Endodermal cell (in vitro differentiated cells): ENCODE measurements around the gene VTI1A. TPM values are rescaled to one million over a fixed set of nuclear protein-coding genes. Genes with fewer than 3 reads are reported as not detected.

Experiments
- DNase-seq: peaks from one replicate; pipeline ENCODE4 v3.0.0-alpha.2; 2017
- H3K27ac ChIP-seq: 2 replicates; pipeline ENCODE4 v1.5.1; 2013; ENCODE audit warnings: mild to moderate bottlenecking, low read depth, low read length, moderate library complexity
- H3K27me3 ChIP-seq: 2 replicates; pipeline ENCODE4 v1.6.1; 2013; ENCODE audit warnings: mild to moderate bottlenecking, low read length, moderate library complexity; ENCODE audit not compliant: insufficient read depth, control insufficient read depth, poor library complexity, severe bottlenecking
- H3K36me3 ChIP-seq: 2 replicates; pipeline ENCODE4 v1.7.0; 2013; ENCODE audit warnings: mild to moderate bottlenecking, low read length, moderate library complexity; ENCODE audit not compliant: control insufficient read depth, insufficient read depth
- H3K4me1 ChIP-seq: one replicate; pipeline ENCODE4 v1.7.0; 2013; ENCODE audit warnings: low read length; ENCODE audit not compliant: control insufficient read depth, insufficient read depth
- H3K4me3 ChIP-seq: 2 replicates; pipeline ENCODE4 v1.5.1; 2013; ENCODE audit warnings: mild to moderate bottlenecking, low read length, moderate library complexity
- H3K9ac ChIP-seq: 2 replicates; pipeline ENCODE4 v1.6.1; 2013; ENCODE audit warnings: mild to moderate bottlenecking, low read length, moderate library complexity; ENCODE audit not compliant: poor library complexity, severe bottlenecking; ENCODE audit errors: extremely low read depth
- H3K9me3 ChIP-seq: 2 replicates; pipeline ENCODE4 v1.6.1; 2013; ENCODE audit warnings: mild to moderate bottlenecking, low read length, moderate library complexity; ENCODE audit not compliant: control insufficient read depth
- H3K27ac Mint-ChIP-seq: 2 replicates; pipeline ENCODE4 v1.8.0; 2020; ENCODE audit warnings: mixed read lengths
- H3K27me3 Mint-ChIP-seq: 2 replicates; pipeline ENCODE4 v1.8.0; 2021; ENCODE audit warnings: mild to moderate bottlenecking, mixed read lengths; ENCODE audit not compliant: insufficient read depth
- H3K36me3 Mint-ChIP-seq: 2 replicates; pipeline ENCODE4 v1.8.0; 2020; ENCODE audit warnings: low read depth, mixed read lengths
- H3K4me1 Mint-ChIP-seq: 2 replicates; pipeline ENCODE4 v1.8.0; 2020; ENCODE audit warnings: mixed read lengths
- H3K4me3 Mint-ChIP-seq: 2 replicates; pipeline ENCODE4 v1.8.0; 2020; ENCODE audit warnings: mild to moderate bottlenecking, moderate library complexity, mixed read lengths
- H3K9me3 Mint-ChIP-seq: 2 replicates; pipeline ENCODE4 v1.8.0; 2020; ENCODE audit warnings: mild to moderate bottlenecking, mixed read lengths
- WGBS, 2 experiments: methylation state at CpG; one replicate each; pipeline versions ENCODE4 v1.1.5 to v1.1.7; 2013; ENCODE audit warnings: missing lambda C conversion rate in 2 of 2, mixed read lengths in 1 of 2; ENCODE audit not compliant: insufficient coverage in 1 of 2, insufficient read length in 1 of 2; 5-methylcytosine and 5-hydroxymethylcytosine counted together
- total RNA-seq, 2 donors: library from RNA; stranded (reverse); fragmentation: NEBNext Ultra II Directional in 1 of 2; extraction: Animal tissue kit (Norgen Biotek cat#: 25700) in 1 of 2; gene quantifications; 2 replicates in 1 of 2; 3 replicates in 1 of 2; pipeline ENCODE4 v1.2.1, GENCODE V29; 2021
- TF ChIP-seq, protein P1 (sequence below): fragments of 200-600 bp; sonication (generic); conservative IDR thresholded peaks from 2 replicates; pipeline ENCODE4 v1.5.0; 2021; ENCODE audit warnings: antibody characterized with exemption, mild to moderate bottlenecking

VTI1A gene
- total RNA-seq, 2 donors from 2014 or later: 27.0 to 29.9 TPM

DNA sequence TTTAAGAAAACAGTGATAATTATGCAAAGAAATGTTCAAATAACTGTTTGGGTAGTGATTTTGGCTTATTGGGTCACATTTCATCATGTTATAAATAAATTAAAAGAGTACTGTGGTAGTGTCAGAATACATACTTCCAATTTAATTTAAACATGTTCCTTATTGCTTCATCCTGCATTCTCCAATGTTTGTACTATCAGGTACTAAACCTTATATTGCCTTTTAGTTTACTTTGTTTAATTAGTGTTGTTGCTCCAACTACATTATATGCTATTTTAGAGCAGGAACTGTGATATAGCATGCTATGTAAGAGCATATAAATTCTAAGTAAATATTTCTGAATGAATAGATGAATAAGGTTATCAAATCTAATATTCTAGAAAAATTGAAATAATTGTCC is 40.9 kb downstream of the VTI1A start:
- no peak overlapping the region for H3K27ac Mint-ChIP-seq
- no peak overlapping the region for H3K27ac ChIP-seq
- no peak for DNase-seq
- no peaks in the 10 kb centered on the region for H3K27me3 Mint-ChIP-seq
- no peak overlapping the region for H3K9ac ChIP-seq
- peaks cover 6% of the 10 kb centered on the region for H3K4me1 ChIP-seq
- TF ChIP-seq, protein P1, sequence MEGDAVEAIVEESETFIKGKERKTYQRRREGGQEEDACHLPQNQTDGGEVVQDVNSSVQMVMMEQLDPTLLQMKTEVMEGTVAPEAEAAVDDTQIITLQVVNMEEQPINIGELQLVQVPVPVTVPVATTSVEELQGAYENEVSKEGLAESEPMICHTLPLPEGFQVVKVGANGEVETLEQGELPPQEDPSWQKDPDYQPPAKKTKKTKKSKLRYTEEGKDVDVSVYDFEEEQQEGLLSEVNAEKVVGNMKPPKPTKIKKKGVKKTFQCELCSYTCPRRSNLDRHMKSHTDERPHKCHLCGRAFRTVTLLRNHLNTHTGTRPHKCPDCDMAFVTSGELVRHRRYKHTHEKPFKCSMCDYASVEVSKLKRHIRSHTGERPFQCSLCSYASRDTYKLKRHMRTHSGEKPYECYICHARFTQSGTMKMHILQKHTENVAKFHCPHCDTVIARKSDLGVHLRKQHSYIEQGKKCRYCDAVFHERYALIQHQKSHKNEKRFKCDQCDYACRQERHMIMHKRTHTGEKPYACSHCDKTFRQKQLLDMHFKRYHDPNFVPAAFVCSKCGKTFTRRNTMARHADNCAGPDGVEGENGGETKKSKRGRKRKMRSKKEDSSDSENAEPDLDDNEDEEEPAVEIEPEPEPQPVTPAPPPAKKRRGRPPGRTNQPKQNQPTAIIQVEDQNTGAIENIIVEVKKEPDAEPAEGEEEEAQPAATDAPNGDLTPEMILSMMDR: no peak
- H3K27me3 ChIP-seq: no peaks in the 10 kb centered on the region
- H3K9me3 Mint-ChIP-seq: no peaks in the 10 kb centered on the region
- H3K36me3 Mint-ChIP-seq: peaks cover 3% of the 10 kb centered on the region
- no peak overlapping the region for H3K4me3 Mint-ChIP-seq
- H3K4me3 ChIP-seq: no peak overlapping the region
- no peaks in the 10 kb centered on the region for H3K9me3 ChIP-seq
- peaks cover 10% of the 10 kb centered on the region for H3K4me1 Mint-ChIP-seq
- no peaks in the 10 kb centered on the region for H3K36me3 ChIP-seq

DNA sequence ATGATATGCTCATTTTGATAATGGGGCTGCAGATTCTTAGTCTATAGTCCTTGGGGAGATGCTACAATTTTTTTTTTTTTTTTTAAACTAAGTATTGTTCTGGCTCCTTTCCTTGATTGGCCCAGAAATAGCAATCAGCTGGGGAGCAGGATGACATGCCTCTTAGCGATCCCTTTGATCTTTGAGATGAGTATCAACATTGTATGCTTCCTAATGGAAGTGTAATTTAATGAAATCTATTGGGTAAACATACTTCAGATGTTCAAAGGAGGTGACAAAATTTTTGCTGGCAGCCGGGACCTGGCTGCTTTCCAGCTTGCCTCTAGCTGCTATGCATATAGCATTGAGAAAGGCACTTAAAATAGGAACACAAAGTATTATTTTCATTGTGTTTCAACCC is 43.5 kb downstream of the VTI1A start:
- Mint-ChIP-seq H3K27me3 (no peaks in the 10 kb centered on the region), H3K9me3 (no peaks in the 10 kb centered on the region), H3K4me1 (peaks cover 10% of the 10 kb centered on the region), H3K36me3 (no peaks in the 10 kb centered on the region), H3K4me3 (no peak overlapping the region), H3K27ac (no peak overlapping the region)
- Histone ChIP-seq H3K4me1 (peaks cover 6% of the 10 kb centered on the region), H3K9ac (no peak overlapping the region), H3K27ac (no peak overlapping the region), H3K4me3 (no peak overlapping the region), H3K27me3 (no peaks in the 10 kb centered on the region), H3K36me3 (no peaks in the 10 kb centered on the region), H3K9me3 (no peaks in the 10 kb centered on the region)
- WGBS, 2 experiments: 62 to 80% methylated on average over 1 to 2 of the region's 2 CpGs
- TF ChIP-seq, protein P1: no peak
- peak; percentile 49 for DNase-seq

DNA sequence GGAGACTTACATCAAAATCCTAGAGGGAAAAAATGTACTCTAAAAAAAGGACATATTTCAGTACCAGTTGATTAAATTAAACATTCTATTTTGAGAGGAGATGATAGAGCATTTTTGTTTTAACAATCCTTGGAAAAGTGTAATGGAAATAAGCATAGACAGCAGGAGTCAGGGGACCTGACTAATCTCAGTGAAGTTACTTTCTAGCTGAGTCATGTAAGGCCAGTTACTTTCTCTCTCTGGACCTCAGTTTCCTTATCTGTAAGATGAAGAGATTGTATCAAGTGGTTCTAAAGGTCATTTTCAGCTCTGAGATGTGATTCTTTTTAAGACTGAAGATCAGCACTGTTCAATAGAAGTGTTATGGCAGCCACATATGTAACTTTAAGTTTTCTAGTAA is 44.1 kb downstream of the VTI1A start:
- no peak overlapping the region for H3K9ac ChIP-seq
- no peak overlapping the region for H3K27ac ChIP-seq
- no peaks in the 10 kb centered on the region for H3K36me3 ChIP-seq
- peaks cover 6% of the 10 kb centered on the region for H3K4me1 ChIP-seq
- Mint-ChIP-seq H3K27me3 (no peaks in the 10 kb centered on the region), H3K27ac (no peak overlapping the region), H3K4me1 (peaks cover 10% of the 10 kb centered on the region), H3K9me3 (no peaks in the 10 kb centered on the region), H3K4me3 (no peak overlapping the region), H3K36me3 (no peaks in the 10 kb centered on the region)
- no peaks in the 10 kb centered on the region for H3K27me3 ChIP-seq
- TF ChIP-seq, protein P1: no peak
- DNase-seq: no peak
- H3K9me3 ChIP-seq: no peaks in the 10 kb centered on the region
- H3K4me3 ChIP-seq: no peak overlapping the region
